Vagina (tissue), 2 donors: ENCODE data around the gene RAET1L.

Experiments used
- CTCF ChIP-seq, 3 experiments: fragments of 450-650 bp in 2 of 3; fragments of 200-600 bp in 1 of 3; sonication (generic) in 1 of 3; IDR thresholded peaks; one replicate each; pipeline ENCODE4 v1.5.1; 2017 to 2019; ENCODE audit warnings: antibody characterized with exemption in 3 of 3, mild to moderate bottlenecking in 2 of 3, moderate library complexity in 2 of 3
- POLR2A ChIP-seq, 2 donors: fragments of 450-650 bp; IDR thresholded peaks; one replicate each; pipeline ENCODE4 v1.6.1; 2017; ENCODE audit warnings: antibody characterized with exemption in 2 of 2, mild to moderate bottlenecking in 2 of 2, moderate library complexity in 2 of 2
- POLR2AphosphoS5 ChIP-seq, 2 donors: sonication (generic); formaldehyde crosslinking; IDR thresholded peaks; one replicate each; pipeline ENCODE4 v1.9.0; 2017; ENCODE audit warnings: antibody characterized with exemption in 2 of 2, mild to moderate bottlenecking in 2 of 2, low read depth in 1 of 2; ENCODE audit not compliant: insufficient read depth in 1 of 2

DNA sequence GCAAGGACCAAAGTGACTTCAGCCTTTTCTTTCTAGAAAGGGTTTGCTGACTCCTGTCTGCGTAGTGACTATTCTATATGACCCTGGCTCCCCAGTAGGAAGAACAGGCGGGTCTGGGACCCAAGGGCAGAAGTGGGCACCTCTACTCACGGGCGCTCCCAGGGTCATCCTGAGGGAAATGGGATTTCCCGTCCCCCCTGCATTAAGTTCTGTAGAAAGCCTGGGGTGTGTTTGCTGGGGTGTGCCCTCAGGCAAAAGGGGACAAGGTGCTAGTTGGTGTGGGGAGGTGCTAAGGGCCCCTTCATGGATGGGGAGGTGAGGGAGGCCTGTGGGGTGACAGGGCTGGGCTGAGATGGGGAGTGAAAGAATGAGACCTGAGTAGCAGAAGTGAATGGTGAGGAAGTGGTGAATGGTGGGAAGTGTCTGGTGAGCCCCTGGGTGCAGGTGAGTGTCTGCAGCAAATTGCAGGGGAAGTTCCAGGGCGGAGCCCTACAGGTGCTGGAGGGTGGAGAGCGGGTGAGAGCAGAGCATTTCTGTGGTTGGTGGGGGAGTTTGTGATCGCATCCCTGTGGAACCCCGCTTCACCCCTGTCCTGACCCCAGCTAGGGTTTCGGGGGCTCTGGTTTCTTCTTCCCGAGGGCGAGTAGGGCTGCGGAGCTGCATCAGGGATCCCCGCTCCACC is 21.1 kb downstream of the RAET1L start:
- no peak for TF ChIP-seq POLR2A (IDR thresholded peaks at IDR 0.05)
- TF ChIP-seq CTCF (IDR thresholded peaks at IDR 0.05) = no peak
- no peak for TF ChIP-seq POLR2AphosphoS5 (IDR thresholded peaks at IDR 0.05; ENCODE audit: insufficient read depth in 1 of 2, low read depth in 1 of 2)
